Large intestine (tissue), 3 donors: Measurements from ENCODE around the gene ATRN. TPM values are rescaled to one million over a fixed set of nuclear protein-coding genes. Genes with fewer than 3 reads are reported as not detected.

ENCODE experiments used
- DNase-seq, 2 donors: peaks; one replicate each; pipeline versions ENCODE4 v3.0.0 to v3.0.0-alpha.2; 2013
- H3K27ac ChIP-seq: one replicate; pipeline ENCODE4 v1.5.1; 2013; ENCODE audit warnings: low read length
- H3K27me3 ChIP-seq: 2 replicates; pipeline ENCODE4 v1.6.1; 2013; ENCODE audit warnings: low read length; ENCODE audit not compliant: control insufficient read depth, insufficient read depth
- H3K36me3 ChIP-seq: 2 replicates; pipeline ENCODE4 v1.6.1; 2013; ENCODE audit warnings: low read length; ENCODE audit not compliant: control insufficient read depth, insufficient read depth
- H3K4me1 ChIP-seq: one replicate; pipeline ENCODE4 v1.6.1; 2013; ENCODE audit warnings: low read length; ENCODE audit not compliant: control insufficient read depth, insufficient read depth
- H3K4me3 ChIP-seq: one replicate; pipeline ENCODE4 v1.5.1; 2013; ENCODE audit warnings: low read length
- H3K9me3 ChIP-seq: one replicate; pipeline ENCODE4 v1.6.1; 2013; ENCODE audit warnings: mild to moderate bottlenecking, low read depth, low read length, moderate library complexity; ENCODE audit not compliant: control insufficient read depth
- WGBS: methylation state at CpG from one replicate; pipeline ENCODE4 v1.1.5; 2013; ENCODE audit warnings: low lambda C conversion rate; ENCODE audit not compliant: insufficient coverage; 5-methylcytosine and 5-hydroxymethylcytosine counted together
- polyA plus RNA-seq: library from polyadenylated mRNA; unstranded; fragments of 120-200 nt; gene quantifications from one replicate; pipeline ENCODE4 v1.2.1, GENCODE V29; 2013

ATRN gene
- polyA plus RNA-seq, 1 donor = 89.2 TPM

GRCh38 chr20:3560162-3560561 lies 89.3 kb downstream of the ATRN start:
- no peak overlapping the region for H3K4me3 ChIP-seq
- 100% methylated on average over 3 of the region's 3 CpGs for WGBS
- no peak overlapping the region for H3K27ac ChIP-seq
- H3K9me3 ChIP-seq = no peaks in the 10 kb centered on the region
- H3K27me3 ChIP-seq = no peaks in the 10 kb centered on the region
- no peak for DNase-seq
- no peaks in the 10 kb centered on the region for H3K4me1 ChIP-seq
- peaks cover 32% of the 10 kb centered on the region for H3K36me3 ChIP-seq

DNA sequence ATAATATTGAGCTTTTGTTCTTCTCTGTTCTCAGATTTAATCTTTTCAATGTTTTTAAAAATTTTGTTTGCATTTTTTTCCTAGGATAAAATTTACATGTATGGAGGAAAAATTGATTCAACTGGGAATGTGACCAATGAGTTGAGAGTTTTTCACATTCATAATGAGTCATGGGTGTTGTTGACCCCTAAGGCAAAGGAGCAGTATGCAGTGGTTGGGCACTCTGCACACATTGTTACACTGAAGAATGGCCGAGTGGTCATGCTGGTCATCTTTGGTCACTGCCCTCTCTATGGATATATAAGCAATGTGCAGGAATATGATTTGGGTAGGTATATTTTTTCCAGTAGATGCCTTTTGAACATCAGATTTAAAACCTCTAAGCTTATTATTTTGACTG lies 89.8 kb downstream of the ATRN start:
- H3K9me3 ChIP-seq = no peaks in the 10 kb centered on the region

GRCh38 chr20:3563133-3563532 lies 92.3 kb downstream of the ATRN start:
- no peaks in the 10 kb centered on the region for H3K27me3 ChIP-seq
- peaks cover 36% of the 10 kb centered on the region for H3K36me3 ChIP-seq
- H3K27ac ChIP-seq = no peak overlapping the region
- no peak overlapping the region for H3K4me3 ChIP-seq
- DNase-seq = no peak
- no CpG with 5 or more reads among the region's 3 CpGs for WGBS
- no peaks in the 10 kb centered on the region for H3K4me1 ChIP-seq
- H3K9me3 ChIP-seq = no peaks in the 10 kb centered on the region

More for the DNA sequence above, 89.8 kb downstream of the ATRN start:
- WGBS = no CpG with 5 or more reads among the region's 1 CpG
- no peak overlapping the region for H3K27ac ChIP-seq
- no peak overlapping the region for H3K4me3 ChIP-seq
- DNase-seq = no peak
- H3K27me3 ChIP-seq = no peaks in the 10 kb centered on the region
- H3K4me1 ChIP-seq = no peaks in the 10 kb centered on the region
- H3K36me3 ChIP-seq = peaks cover 36% of the 10 kb centered on the region

- H3K27ac ChIP-seq = no peak overlapping the region
- no peak overlapping the region for H3K4me3 ChIP-seq
- DNase-seq = peak; percentile 7 to 32
- no peaks in the 10 kb centered on the region for H3K4me1 ChIP-seq
- no peaks in the 10 kb centered on the region for H3K27me3 ChIP-seq
- peaks cover 36% of the 10 kb centered on the region for H3K36me3 ChIP-seq
- 100% methylated on average over 1 of the region's 4 CpGs for WGBS
- H3K9me3 ChIP-seq = no peaks in the 10 kb centered on the region
Observed at GRCh38 chr20:3563548-3564177, 92.8 kb downstream of the ATRN start.

- no peak for DNase-seq
- H3K4me1 ChIP-seq = no peaks in the 10 kb centered on the region
- WGBS = no CpG with 5 or more reads among the region's 2 CpGs
- no peaks in the 10 kb centered on the region for H3K9me3 ChIP-seq
- peaks cover 34% of the 10 kb centered on the region for H3K36me3 ChIP-seq
- H3K4me3 ChIP-seq = no peak overlapping the region
- H3K27ac ChIP-seq = no peak overlapping the region
- H3K27me3 ChIP-seq = no peaks in the 10 kb centered on the region
Observed at GRCh38 chr20:3565851-3566250, 95.0 kb downstream of the ATRN start.

DNA sequence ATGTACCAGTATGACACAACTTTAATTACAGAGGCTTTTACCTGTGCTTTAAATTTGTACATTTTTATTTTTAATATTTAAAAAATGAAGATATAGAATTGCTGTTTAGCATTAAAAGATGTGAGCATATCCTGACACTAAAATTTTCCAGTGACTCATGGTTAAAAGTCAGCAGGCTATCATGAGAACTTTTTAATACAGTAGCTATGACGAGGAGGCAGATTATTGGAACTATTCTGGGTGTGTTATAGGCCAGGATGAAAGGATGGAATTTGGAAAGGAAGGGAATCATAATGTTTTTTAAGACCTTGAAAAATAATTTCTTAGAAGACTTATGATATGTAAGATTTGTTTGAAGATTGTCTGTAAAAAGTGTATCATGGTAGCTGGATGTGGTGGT lies 101.3 kb downstream of the ATRN start:
- no peaks in the 10 kb centered on the region for H3K4me1 ChIP-seq
- H3K9me3 ChIP-seq = no peaks in the 10 kb centered on the region
- DNase-seq = no peak
- H3K36me3 ChIP-seq = peaks cover 51% of the 10 kb centered on the region
- H3K4me3 ChIP-seq = no peak overlapping the region
- 100% methylated on average over 1 of the region's 1 CpG for WGBS
- H3K27me3 ChIP-seq = no peaks in the 10 kb centered on the region
- H3K27ac ChIP-seq = no peak overlapping the region

GRCh38 chr20:3576363-3576762 lies 105.5 kb downstream of the ATRN start:
- no peaks in the 10 kb centered on the region for H3K9me3 ChIP-seq
- no peak overlapping the region for H3K27ac ChIP-seq
- H3K4me3 ChIP-seq = no peak overlapping the region
- peaks cover 78% of the 10 kb centered on the region for H3K36me3 ChIP-seq
- H3K27me3 ChIP-seq = no peaks in the 10 kb centered on the region
- H3K4me1 ChIP-seq = no peaks in the 10 kb centered on the region
- no peak for DNase-seq

GRCh38 chr20:3577366-3577765 lies 106.5 kb downstream of the ATRN start:
- WGBS = no CpG with 5 or more reads among the region's 1 CpG
- no peaks in the 10 kb centered on the region for H3K4me1 ChIP-seq
- H3K27me3 ChIP-seq = no peaks in the 10 kb centered on the region
- no peak overlapping the region for H3K4me3 ChIP-seq
- no peaks in the 10 kb centered on the region for H3K9me3 ChIP-seq
- peaks cover 87% of the 10 kb centered on the region for H3K36me3 ChIP-seq
- DNase-seq = no peak
- no peak overlapping the region for H3K27ac ChIP-seq

GRCh38 chr20:3580412-3580811 lies 109.6 kb downstream of the ATRN start:
- peaks cover 87% of the 10 kb centered on the region for H3K36me3 ChIP-seq
- no peak overlapping the region for H3K27ac ChIP-seq
- no CpG with 5 or more reads among the region's 3 CpGs for WGBS
- no peaks in the 10 kb centered on the region for H3K4me1 ChIP-seq
- H3K9me3 ChIP-seq = no peaks in the 10 kb centered on the region
- no peak overlapping the region for H3K4me3 ChIP-seq
- no peaks in the 10 kb centered on the region for H3K27me3 ChIP-seq
- no peak for DNase-seq

DNA sequence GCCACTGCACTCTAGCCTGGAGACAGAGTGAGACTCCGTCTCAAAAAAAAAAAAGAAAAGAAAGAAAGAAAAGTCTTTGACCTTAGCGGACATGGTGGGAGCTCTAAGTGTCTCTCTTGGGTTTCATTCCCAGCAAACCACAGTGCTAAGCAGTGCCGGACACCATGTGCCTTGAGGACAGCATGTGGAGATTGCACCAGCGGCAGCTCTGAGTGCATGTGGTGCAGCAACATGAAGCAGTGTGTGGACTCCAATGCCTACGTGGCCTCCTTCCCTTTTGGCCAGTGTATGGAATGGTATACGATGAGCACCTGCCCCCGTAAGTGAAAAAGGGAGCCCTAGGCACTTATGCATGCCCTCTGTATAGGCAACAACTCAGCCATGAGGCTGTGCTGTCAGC lies 112.9 kb downstream of the ATRN start:
- Histone ChIP-seq H3K4me3 (no peak overlapping the region), H3K9me3 (peaks cover 3% of the 10 kb centered on the region), H3K4me1 (no peaks in the 10 kb centered on the region), H3K36me3 (peaks cover 67% of the 10 kb centered on the region), H3K27me3 (no peaks in the 10 kb centered on the region), H3K27ac (no peak overlapping the region)
- no peak for DNase-seq
- no CpG with 5 or more reads among the region's 7 CpGs for WGBS

DNA sequence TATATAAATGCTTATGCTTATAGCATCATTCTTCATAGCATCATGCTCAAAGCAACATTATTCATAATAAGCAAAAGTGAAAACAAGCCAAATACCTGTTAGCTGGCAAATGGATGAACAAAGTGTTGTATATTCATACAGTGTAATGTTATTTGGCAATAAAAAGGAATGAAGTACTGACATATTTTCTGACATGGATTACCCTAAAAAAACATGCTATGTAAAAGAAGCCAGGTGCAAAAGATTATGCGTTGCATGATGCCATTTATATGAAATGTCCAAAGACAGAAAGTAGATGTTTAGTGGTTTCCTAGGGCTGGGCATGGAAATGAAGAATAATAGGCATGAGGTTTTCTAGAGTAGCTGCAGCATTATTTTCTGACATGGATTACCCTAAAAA lies 115.3 kb downstream of the ATRN start:
- Histone ChIP-seq H3K27me3 (no peaks in the 10 kb centered on the region), H3K36me3 (peaks cover 60% of the 10 kb centered on the region), H3K27ac (no peak overlapping the region), H3K4me3 (no peak overlapping the region), H3K9me3 (peaks cover 3% of the 10 kb centered on the region), H3K4me1 (no peaks in the 10 kb centered on the region)
- DNase-seq = no peak
- WGBS = no CpG with 5 or more reads among the region's 1 CpG
